Measurements from ENCODE around the gene EXD1. TPM values are rescaled to one million over a fixed set of nuclear protein-coding genes. Genes with fewer than 3 reads are reported as not detected.
"Not testable (repeated sequence)": the region's sequence is repeated elsewhere in the genome, so short reads cannot be mapped to it uniquely, and the experiment has no call there.

The EXD1 gene
- total RNA-seq (not detected), total RNA-seq (0 reads per million in 2 donors)

GRCh38 chr15:41230650-41231421, at the start of gene EXD1, which contains the start of gene CHP1:
EXD1 (minus strand) TSS chr15:41230757; CDS start chr15:41226575, 4,182 bp downstream.
CHP1 (plus strand) TSS chr15:41231268; CDS start chr15:41231383, 115 bp downstream.
- peaks cover 19% of the 10 kb centered on the region for H3K4me1 Mint-ChIP-seq
- no peaks in the 10 kb centered on the region for H3K9me3 ChIP-seq (ENCODE audit: control insufficient read depth, low read length, poor library complexity, severe bottlenecking)
- no peaks in the 10 kb centered on the region for H3K27me3 Mint-ChIP-seq
- no peaks in the 10 kb centered on the region for H3K36me3 Mint-ChIP-seq (ENCODE audit: low read depth)
- peak within 1 kb of the TSS; percentile 90 for H3K27ac Mint-ChIP-seq
- ATAC-seq (peak; percentile 97), DNase-seq (peak; percentile 86 to 89 (median 87))
- H3K4me3 Mint-ChIP-seq = peak within 1 kb of the TSS; percentile 91

- H3K36me3 Mint-ChIP-seq (ENCODE audit: low read depth) = peaks cover 12% of the 10 kb centered on the region
- no peak overlapping the region for H3K27ac Mint-ChIP-seq
- no peaks in the 10 kb centered on the region for H3K9me3 ChIP-seq (ENCODE audit: control insufficient read depth, low read length, poor library complexity, severe bottlenecking)
- H3K4me3 Mint-ChIP-seq = no peak overlapping the region
- H3K4me1 Mint-ChIP-seq = peaks cover 13% of the 10 kb centered on the region
- DNase-seq (no peak), ATAC-seq (no peak)
- no peaks in the 10 kb centered on the region for H3K27me3 Mint-ChIP-seq
Measured at GRCh38 chr15:41279535-41280283, 49.2 kb upstream of the EXD1 start.

- H3K9me3 ChIP-seq (ENCODE audit: control insufficient read depth, low read length, poor library complexity, severe bottlenecking) = no peaks in the 10 kb centered on the region
- Mint-ChIP-seq H3K4me3 (no peak overlapping the region), H3K27ac (no peak overlapping the region), H3K36me3 (ENCODE audit: low read depth) (peaks cover 6% of the 10 kb centered on the region), H3K27me3 (no peaks in the 10 kb centered on the region), H3K4me1 (peaks cover 2% of the 10 kb centered on the region)
- DNase-seq (no peak), ATAC-seq (no peak)
Measured at GRCh38 chr15:41278319-41278718, 47.8 kb upstream of the EXD1 start.

GRCh38 chr15:41276831-41277230, 46.3 kb upstream of the EXD1 start:
- Mint-ChIP-seq H3K36me3 (ENCODE audit: low read depth) (peaks cover 6% of the 10 kb centered on the region), H3K4me3 (no peak overlapping the region), H3K4me1 (no peaks in the 10 kb centered on the region), H3K27me3 (no peaks in the 10 kb centered on the region), H3K27ac (no peak overlapping the region)
- DNase-seq = no peak
- H3K9me3 ChIP-seq (ENCODE audit: control insufficient read depth, low read length, poor library complexity, severe bottlenecking) = no peaks in the 10 kb centered on the region
- no peak for ATAC-seq

- H3K36me3 Mint-ChIP-seq (ENCODE audit: low read depth) = peaks cover 5% of the 10 kb centered on the region
- H3K9me3 ChIP-seq (ENCODE audit: control insufficient read depth, low read length, poor library complexity, severe bottlenecking) = no peaks in the 10 kb centered on the region
- ATAC-seq = no peak
- no peak overlapping the region for H3K4me3 Mint-ChIP-seq
- DNase-seq = no peak
- no peaks in the 10 kb centered on the region for H3K27me3 Mint-ChIP-seq
- no peak overlapping the region for H3K27ac Mint-ChIP-seq
- H3K4me1 Mint-ChIP-seq = peaks cover 9% of the 10 kb centered on the region
Measured at GRCh38 chr15:41269887-41270286, 39.3 kb upstream of the EXD1 start.

GRCh38 chr15:41263891-41264351, 33.4 kb upstream of the EXD1 start:
- no peak overlapping the region for H3K27ac Mint-ChIP-seq
- no peak for DNase-seq
- H3K27me3 Mint-ChIP-seq = no peaks in the 10 kb centered on the region
- H3K9me3 ChIP-seq (ENCODE audit: control insufficient read depth, low read length, poor library complexity, severe bottlenecking) = no peaks in the 10 kb centered on the region
- no peak for ATAC-seq
- H3K4me1 Mint-ChIP-seq = peaks cover 10% of the 10 kb centered on the region
- H3K4me3 Mint-ChIP-seq = no peak overlapping the region
- peaks cover 8% of the 10 kb centered on the region for H3K36me3 Mint-ChIP-seq (ENCODE audit: low read depth)

GRCh38 chr15:41262571-41262970, 32.0 kb upstream of the EXD1 start:
- no peak overlapping the region for H3K4me3 Mint-ChIP-seq

GRCh38 chr15:41260924-41261323, 30.4 kb upstream of the EXD1 start:
- ATAC-seq; H3K27ac Mint-ChIP-seq; H3K27me3 Mint-ChIP-seq; DNase-seq; H3K4me1 Mint-ChIP-seq; H3K9me3 ChIP-seq (ENCODE audit: control insufficient read depth, low read length, poor library complexity, severe bottlenecking); H3K4me3 Mint-ChIP-seq; H3K36me3 Mint-ChIP-seq (ENCODE audit: low read depth): not testable (repeated sequence)

More at GRCh38 chr15:41262571-41262970, 32.0 kb upstream of the EXD1 start:
- DNase-seq (no peak), ATAC-seq (no peak)
- H3K27me3 Mint-ChIP-seq = no peaks in the 10 kb centered on the region
- H3K4me1 Mint-ChIP-seq = peaks cover 10% of the 10 kb centered on the region
- H3K9me3 ChIP-seq (ENCODE audit: control insufficient read depth, low read length, poor library complexity, severe bottlenecking) = no peaks in the 10 kb centered on the region
- H3K36me3 Mint-ChIP-seq (ENCODE audit: low read depth) = peaks cover 14% of the 10 kb centered on the region
- no peak overlapping the region for H3K27ac Mint-ChIP-seq

GRCh38 chr15:41259546-41260189, 29.1 kb upstream of the EXD1 start:
- Mint-ChIP-seq H3K4me3 (no peak overlapping the region), H3K4me1 (peaks cover 6% of the 10 kb centered on the region), H3K27me3 (no peaks in the 10 kb centered on the region), H3K36me3 (ENCODE audit: low read depth) (peaks cover 8% of the 10 kb centered on the region), H3K27ac (no peak overlapping the region)
- no peak for ATAC-seq
- no peaks in the 10 kb centered on the region for H3K9me3 ChIP-seq (ENCODE audit: control insufficient read depth, low read length, poor library complexity, severe bottlenecking)
- no peak for DNase-seq

GRCh38 chr15:41258750-41259471, 28.4 kb upstream of the EXD1 start:
- DNase-seq (no peak), ATAC-seq (peak; percentile 58)
- Mint-ChIP-seq H3K27me3 (no peaks in the 10 kb centered on the region), H3K4me1 (peaks cover 6% of the 10 kb centered on the region), H3K27ac (no peak overlapping the region), H3K36me3 (ENCODE audit: low read depth) (peaks cover 6% of the 10 kb centered on the region), H3K4me3 (no peak overlapping the region)
- no peaks in the 10 kb centered on the region for H3K9me3 ChIP-seq (ENCODE audit: control insufficient read depth, low read length, poor library complexity, severe bottlenecking)

GRCh38 chr15:41256577-41257038, 26.1 kb upstream of the EXD1 start:
- H3K27ac Mint-ChIP-seq = no peak overlapping the region
- H3K27me3 Mint-ChIP-seq = no peaks in the 10 kb centered on the region
- ATAC-seq (no peak), DNase-seq (no peak)
- H3K9me3 ChIP-seq (ENCODE audit: control insufficient read depth, low read length, poor library complexity, severe bottlenecking) = no peaks in the 10 kb centered on the region
- H3K36me3 Mint-ChIP-seq (ENCODE audit: low read depth) = peaks cover 5% of the 10 kb centered on the region
- peaks cover 6% of the 10 kb centered on the region for H3K4me1 Mint-ChIP-seq
- H3K4me3 Mint-ChIP-seq = no peak overlapping the region

- Mint-ChIP-seq H3K36me3 (ENCODE audit: low read depth) (peaks cover 5% of the 10 kb centered on the region), H3K4me3 (no peak overlapping the region), H3K4me1 (peaks cover 6% of the 10 kb centered on the region), H3K27me3 (no peaks in the 10 kb centered on the region), H3K27ac (peak overlapping the region; percentile 9)
- DNase-seq (no peak), ATAC-seq (no peak)
- H3K9me3 ChIP-seq (ENCODE audit: control insufficient read depth, low read length, poor library complexity, severe bottlenecking) = no peaks in the 10 kb centered on the region
Measured at GRCh38 chr15:41256103-41256502, 25.5 kb upstream of the EXD1 start.

Measured in T-helper 17 cell (primary cell).